HG03442 (cell line): Measurements from ENCODE around the gene TFAP2B.

ENCODE experiments used
- ATAC-seq: cut with Tn5 transposase; IDR thresholded peaks from one replicate; pipeline ENCODE4 v1.9.1; 2021; ENCODE audit warnings: mild to moderate bottlenecking, moderate library complexity; ENCODE audit not compliant: unreplicated experiment

Gene TFAP2B

DNA sequence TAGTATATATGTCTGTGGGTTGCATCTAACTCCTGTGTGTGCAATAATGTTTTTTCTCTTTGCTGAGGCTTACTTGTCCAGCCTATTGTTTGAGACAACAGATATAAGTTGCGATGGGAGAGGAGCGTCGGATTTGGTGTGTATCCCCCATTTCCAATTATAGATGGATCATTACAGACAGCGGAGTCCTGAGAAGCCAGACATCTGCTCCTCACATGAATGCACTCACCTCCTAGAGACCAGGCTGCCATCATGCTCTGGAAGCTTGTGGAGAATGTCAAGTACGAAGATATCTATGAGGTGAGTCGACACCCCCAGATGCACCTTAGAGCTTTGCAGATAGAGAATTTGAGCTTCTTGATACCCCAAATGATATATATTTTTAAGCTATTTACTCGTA lies at the start of gene TFAP2B:
Gene TFAP2B, plus strand, starts transcription at position 199 of the 400 bp plus-strand sequence. Its CDS starts 21 bp downstream, at position 220.
- no peak for ATAC-seq

GRCh38 chr6:50778696-50779095 lies 40.0 kb upstream of the TFAP2B start:
- ATAC-seq: no peak

GRCh38 chr6:50780382-50780781 lies 38.3 kb upstream of the TFAP2B start:
- no peak for ATAC-seq

- no peak for ATAC-seq
Measured at GRCh38 chr6:50785921-50786320, 32.8 kb upstream of the TFAP2B start.

DNA sequence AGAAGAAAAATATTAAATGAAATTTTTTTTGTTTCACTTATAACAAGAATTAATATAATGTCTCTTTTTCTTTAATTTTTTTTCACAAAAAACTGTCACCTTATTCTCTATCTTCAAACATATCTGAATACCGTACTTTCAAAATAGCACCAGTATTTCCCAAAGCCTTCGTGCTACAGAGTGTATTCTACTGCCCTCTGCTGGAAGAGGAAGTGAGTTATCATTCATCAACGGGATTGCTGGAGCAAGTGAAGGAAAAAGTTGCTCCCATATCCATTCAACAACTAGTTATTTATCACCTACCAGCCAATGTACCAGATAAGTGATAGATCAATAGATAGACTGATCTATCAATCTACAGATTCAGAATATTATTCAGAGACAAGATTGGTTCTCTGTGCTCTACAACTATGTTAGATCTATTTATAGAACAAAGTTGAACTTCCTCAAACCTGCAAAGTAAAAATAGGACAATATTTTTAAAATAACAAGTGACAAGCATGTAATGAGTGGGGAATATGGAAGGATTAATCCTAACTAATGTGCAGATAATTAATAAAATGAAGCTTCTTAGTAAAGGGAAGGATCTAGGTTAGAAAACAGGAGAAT lies 26.7 kb upstream of the TFAP2B start:
- peak; percentile 80 for ATAC-seq

DNA sequence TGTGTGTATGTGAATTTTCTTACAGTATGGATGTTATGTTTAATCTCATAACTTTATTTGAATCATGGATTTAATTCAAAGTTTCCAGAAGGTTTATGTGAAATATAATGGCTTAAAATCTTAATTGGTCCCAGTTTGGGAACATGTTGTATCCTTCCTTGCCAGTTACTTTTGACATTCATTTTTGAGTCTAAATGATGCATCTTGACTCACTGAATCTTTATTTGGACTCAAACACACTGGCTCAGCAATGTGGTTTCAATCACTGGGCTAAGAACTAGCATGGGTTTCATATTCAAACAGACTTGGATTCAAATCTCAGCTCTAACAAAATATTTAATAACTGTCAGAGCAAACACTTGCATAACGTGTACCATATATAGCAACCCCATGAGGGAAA lies 25.9 kb upstream of the TFAP2B start:
- no peak for ATAC-seq

DNA sequence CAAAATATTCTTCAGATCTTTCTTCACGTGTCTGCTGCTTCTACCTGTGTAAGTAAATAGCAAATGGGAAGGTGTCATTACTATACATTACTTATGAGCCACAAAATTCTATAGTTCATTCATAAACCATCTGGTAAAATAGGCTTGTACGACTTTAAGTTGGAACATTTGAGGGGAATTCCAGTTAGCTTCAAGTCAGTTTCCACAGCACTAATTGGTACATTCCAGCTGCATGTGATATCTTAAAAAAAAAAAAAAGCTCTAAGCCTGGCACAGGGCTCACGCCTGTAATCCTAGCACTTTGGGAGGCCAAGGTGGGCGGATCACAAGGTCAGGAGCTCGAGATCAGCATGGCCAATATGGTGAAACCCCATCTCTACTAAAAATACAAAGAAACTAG lies 23.1 kb upstream of the TFAP2B start:
- ATAC-seq: no peak

DNA sequence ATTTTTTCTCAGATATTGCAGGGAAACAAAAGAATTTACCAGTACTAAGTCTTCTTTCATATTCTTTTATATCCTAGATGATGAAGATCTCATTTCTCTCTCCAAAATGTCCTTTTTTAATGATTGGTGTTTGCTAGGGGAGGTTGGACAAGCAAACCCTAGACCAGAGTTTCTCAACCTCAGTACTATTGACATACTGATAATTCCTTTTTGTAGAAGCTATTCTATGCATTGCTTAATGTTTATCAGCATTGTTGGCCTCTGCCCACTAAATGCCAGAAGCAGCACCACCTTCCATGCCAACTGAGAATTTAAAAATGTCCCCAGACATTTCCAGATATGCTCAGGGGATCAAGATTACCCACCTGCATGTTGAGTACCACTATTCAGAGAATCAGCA lies 14.4 kb upstream of the TFAP2B start:
- no peak for ATAC-seq

GRCh38 chr6:50807035-50807434 lies 11.6 kb upstream of the TFAP2B start:
- no peak for ATAC-seq

- ATAC-seq: peak; percentile 36
Measured at GRCh38 chr6:50815436-50816114, 3.1 kb upstream of the TFAP2B start.

DNA sequence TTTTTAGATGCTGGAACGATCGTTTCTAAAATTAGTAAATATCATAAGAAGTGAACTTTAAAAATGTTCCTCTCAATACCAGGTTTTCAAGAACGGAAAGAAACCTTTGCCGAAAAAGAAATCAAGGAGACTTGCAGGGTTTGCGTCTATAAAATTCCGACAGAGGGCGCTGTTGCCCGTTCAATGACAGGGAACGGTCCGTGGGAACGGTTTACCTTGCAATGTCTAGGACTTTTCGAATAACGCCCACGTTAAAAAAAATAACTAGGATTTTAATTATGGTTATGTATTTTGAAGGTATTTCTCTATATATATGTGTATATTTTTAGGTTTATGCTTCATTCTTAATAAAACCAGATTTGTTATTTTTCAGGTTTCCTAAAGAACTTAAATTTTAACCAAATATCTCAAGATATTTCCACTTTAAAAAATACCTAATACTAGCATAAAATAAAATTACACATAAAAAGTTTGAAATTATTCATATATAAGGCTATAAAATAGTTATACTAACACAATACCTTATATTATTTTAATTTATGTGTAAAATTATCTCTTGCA lies 2.5 kb upstream of the TFAP2B start:
- peak; percentile 84 for ATAC-seq

GRCh38 chr6:50816947-50817645 lies 1.6 kb upstream of the TFAP2B start:
- ATAC-seq: no peak

- ATAC-seq: no peak
Measured at GRCh38 chr6:50817646-50817950, 1.1 kb upstream of the TFAP2B start.

DNA sequence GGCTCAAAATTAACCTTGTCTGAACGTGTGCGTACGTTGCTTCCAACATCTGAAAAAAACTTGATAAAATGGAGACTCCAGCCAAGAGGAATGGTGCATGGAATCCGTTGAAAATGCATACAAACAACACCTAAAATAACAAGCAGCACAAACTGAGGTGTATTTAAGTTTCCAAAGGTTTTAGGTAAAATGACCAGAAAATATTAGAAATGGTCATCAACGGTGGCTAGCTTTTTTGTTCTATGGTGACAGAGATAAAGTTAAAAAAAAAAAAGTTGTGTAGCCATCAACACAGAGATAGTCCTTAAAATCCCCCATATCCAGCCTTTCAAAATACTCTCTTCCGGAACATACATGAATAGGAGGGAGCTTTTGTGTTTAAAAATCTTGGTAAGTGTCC lies 651 bp upstream of the TFAP2B start:
- ATAC-seq: no peak

GRCh38 chr6:50819466-50819903 lies 814 bp downstream of the TFAP2B start:
- ATAC-seq: no peak

DNA sequence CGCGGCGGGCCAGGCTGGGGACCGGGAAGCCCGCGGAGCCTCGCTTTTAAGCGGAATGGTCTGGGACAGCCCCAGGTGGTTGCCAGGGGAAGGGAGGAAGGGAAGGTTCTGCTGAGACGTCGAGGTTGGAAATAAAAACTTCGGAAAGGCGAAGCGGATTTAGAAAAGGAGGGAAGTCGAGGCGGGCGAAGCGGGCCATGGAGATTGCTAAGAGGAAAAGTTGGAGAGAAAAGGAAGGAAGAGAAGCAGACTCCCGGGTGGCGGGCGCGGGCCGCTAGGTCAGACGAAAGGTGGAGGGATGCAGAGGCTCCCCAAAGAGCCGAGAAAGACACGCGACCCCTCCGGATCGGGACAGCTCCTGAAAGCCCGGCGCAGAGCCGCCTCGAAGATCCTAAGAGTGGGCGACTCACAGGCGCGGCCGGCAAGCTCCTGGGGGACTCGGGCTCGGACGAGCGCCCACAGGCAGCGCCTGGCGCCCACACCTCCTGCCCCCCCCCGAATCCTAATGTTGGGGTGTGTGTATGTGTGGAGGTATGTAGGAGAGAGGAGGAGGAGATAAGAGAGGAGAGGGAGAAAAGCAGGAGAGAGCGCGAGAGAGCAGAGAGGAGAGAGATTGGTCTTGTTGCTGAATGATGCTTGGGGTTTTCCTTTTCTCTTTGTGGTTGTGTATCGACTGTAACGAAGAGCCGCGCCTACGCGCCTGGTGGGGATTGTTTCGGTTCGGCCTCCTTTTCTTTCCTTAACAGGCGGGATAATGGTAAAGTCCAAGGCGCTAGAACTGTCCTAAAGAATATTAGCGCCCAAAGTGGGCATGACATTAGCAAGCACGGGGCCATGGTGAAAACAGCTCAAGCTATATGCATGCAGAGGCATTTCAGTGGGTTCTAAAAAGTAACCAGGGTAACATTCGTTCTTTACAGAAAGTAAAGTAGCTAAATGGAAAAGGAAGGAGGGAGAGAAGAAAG lies 1.5 kb downstream of the TFAP2B start:
- no peak for ATAC-seq

DNA sequence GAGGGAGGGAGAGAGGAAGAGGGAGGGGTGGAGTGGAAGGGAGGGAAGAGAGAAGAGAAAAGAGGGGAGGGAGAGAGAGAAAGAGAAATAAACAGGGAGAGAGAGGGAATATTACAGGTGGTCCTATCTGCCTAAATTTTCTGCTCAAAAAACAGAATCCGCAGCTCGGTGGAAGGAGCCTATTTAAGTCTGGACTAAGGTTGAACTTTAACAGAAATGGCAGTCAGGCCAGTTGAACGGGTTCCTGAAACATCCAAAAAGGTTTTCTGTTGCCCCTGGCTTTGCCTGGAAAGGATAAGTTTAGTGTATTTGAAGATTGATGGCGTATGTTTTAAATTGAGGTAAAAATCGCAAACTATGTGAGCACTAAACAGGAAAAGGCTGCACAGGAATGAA lies 2.2 kb downstream of the TFAP2B start:
- no peak for ATAC-seq

DNA sequence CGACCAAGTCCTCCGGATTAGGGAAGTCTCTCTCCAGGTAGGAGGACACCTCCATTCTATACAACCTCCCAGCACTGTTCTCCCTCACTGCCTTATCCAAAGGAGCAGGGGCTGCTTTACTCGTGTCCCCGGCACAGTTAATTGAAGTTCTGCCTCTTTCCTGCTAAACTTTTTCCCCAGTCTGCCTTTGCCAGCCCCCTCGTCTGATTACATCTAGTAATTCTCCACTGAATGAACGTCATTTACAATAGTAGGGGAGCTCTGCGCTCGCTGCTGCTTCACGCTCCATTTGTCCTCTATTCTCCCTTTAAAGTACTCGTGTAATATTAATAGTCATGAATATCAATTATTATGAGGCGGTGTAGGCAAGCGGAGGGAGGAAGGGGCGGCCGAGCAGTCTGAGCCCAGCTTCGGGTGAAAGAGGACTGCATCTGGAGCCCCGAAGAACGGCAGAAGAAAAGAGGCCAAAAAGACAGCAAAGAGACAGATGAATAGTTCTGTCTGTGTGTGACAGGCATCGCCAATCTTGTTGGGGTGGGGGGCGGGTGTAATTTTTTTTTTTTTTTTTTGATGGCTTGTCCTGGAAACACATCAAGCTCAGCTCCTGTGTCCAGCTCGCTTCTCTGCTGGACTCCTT lies 2.9 kb downstream of the TFAP2B start:
- no peak for ATAC-seq

DNA sequence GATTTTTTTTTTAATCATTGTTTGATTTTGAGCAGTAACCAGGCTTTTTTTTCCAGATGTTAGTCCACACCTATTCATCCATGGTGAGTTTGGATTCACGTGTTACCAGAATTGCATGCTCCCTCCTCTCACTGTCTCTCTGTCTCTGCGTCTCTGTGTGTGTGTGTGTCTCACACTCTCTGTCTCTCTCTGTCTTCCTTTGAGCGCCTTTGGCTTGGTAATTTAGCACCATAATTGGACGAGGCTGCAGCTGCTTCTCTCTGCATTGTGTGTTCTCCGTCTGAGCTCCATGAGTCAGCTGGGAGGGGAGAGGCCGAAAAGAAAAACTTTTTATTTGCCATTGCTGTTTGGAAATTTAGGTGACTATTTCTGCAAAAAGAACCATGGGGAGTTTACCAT lies 3.4 kb downstream of the TFAP2B start:
- no peak for ATAC-seq
